HG03280 (cell line): Measurements from ENCODE around the gene COL23A1.

Experiments used
- ATAC-seq: cut with Tn5 transposase; IDR thresholded peaks from one replicate; pipeline ENCODE4 v1.9.1; 2021; ENCODE audit warnings: mild to moderate bottlenecking, moderate library complexity; ENCODE audit not compliant: unreplicated experiment

COL23A1 gene

DNA sequence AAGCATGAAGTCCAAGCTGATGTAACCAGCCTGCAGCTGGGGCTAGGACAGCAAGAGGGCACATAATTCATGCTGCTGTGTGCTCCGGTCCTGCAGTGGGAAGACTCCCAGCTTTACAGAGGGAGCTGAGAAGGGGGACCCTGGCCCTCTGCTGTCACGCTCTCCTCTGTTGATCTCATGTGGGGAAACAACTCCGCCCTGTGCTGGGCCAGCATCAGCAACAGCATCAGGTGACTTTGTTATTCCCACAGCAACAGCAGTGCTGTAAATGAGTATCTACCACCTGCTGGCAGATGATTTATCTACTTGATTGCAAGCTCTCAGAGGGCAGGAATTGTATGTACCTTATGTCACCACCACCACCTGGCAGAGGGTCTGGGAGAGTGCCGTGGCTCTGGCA, 176.2 kb downstream of the COL23A1 start:
- no peak for ATAC-seq

DNA sequence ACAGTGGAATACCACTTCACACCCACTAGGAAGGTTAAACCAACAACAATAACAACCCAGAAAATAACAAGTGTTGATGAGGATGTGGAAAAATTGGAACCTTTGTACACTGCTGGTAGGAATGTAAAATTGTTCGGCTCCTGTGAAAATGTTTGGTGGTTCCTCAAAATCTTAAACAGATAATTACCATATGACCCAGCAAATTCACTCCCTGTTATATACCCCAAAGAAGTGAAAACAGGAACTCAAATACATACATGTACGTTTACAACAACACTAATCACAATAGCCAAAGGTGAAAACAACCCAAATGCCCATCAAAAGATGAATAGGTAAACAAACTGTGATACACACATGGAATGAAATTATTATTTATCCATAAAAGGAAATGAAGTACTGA, 179.1 kb downstream of the COL23A1 start:
- no peak for ATAC-seq

GRCh38 chr5:178407646-178408045, 182.5 kb downstream of the COL23A1 start:
- no peak for ATAC-seq

DNA sequence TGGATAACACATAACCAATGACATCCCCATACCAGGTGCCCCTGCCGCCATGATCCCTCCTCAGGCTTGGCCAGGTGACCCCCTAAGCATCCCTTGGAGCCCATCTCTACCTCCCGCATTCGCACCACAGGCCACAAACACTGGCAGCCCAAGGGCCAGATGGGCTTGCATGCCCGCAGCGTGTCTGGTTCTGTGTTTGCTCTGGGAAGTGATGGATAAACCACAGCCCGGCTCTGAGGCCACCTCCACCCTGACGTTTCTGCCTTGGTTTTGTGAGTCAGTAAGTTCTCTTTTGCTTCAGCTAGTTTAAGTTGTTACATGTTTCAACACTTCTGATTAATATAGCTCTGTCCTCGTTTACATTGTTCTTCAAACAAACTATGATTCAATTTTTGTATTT, 185.2 kb downstream of the COL23A1 start:
- no peak for ATAC-seq

DNA sequence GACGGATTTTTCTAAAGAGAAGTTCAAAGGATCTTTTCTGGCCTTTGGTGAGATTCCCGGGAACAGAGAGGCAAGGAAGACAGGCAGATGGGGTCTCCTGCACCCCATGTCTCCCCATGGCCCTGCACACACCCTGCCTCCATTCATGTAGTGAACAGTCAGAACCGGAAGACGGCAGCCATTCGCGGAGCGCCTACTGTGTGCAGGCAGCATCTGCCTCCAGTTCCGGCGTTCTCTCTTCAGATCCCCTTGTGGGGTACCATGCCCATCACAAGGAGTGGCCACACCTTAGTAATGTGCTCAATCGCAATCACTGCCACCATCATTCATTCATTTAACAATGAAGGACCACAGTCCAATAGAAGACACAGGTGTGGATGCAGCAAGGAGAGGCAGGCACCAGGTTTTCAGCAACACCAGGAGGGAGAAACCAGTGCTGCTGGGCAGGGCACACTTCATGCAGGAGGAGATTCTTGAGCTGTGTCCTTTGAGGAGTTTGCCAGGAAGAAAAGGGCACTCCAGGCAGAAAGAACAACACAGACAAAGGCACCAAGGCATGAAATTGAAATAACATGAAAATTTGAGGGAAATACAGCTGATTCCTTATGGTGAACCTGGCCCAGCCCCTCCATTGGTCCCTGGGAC, 186.1 kb downstream of the COL23A1 start:
- ATAC-seq: no peak

DNA sequence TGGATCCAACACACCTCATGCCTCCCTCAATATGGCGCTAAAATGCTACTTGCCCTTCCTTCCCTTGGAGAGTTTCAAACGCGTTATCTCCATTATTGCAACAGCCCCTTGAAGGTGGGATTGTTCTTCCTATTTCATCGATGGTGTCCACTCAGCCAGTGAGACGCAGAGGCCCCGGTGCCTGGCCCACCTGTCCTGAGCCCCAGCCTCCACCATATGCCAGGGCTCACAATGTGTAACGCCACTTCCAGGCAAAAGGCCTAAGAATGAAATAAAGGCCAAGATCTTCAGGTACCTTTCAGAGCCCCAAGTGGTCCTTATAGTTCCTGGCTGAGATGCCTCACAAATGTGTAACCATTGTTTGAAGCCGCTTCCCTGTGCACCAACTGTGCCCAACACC, 186.8 kb downstream of the COL23A1 start:
- no peak for ATAC-seq

DNA sequence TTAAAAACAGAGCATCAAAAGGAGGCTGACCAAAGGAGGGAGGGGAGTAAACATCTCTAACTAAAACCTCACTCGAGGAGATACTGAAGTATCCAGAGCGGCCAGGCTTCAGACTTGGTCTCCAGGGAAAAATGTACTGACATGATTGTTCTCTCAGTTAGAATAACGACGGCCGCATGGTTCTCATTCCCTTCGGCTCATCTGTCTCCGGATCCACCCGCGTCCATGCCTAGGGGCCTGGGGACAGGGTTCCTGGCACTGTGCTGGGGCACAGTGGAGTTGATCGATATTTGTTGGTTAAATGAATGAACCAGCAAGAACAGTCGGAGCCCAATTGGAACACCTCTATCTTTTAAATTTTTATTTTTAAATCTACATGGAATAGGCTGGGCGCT, 190.5 kb downstream of the COL23A1 start:
- ATAC-seq: no peak

DNA sequence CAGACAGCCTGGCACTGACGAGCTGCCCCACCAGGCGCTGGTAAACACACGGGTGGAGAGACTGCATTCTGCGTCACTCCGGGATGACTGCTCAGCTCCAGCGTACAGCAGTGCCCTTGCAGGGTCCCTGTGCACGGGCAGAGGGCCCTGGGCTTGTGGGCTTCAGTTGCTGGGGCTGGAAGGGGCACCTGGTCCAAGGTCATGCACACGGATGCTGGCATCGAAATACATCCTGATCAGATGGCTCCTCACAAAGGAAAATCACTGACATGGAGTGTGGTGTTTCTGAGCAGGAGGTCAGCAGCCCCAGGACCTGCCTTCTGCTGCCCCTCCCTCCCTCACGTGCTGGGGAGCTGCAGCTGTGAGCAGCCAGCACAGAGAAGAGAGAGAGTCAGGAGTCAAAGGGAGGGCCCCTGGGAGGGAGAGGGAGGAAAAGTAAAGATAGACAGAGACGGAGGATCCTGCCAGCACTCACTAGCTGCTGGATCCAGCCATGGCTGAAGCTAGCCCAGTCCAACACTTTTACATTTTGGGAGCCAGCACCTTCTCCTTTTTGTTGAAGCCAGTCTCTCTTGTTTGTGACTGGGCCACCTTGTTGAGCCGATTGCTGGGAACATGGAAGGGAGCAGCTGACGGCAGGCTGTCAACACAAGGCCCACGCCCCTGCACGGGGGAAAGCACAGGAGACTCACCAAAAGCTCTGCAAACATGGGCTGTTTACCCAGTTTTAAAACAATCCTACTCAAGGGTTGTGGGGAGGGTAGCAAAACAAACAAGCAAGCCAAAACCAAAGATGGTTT, 191.1 kb downstream of the COL23A1 start:
- no peak for ATAC-seq

- ATAC-seq: no peak
Measured at GRCh38 chr5:178396796-178397720, 193.1 kb downstream of the COL23A1 start.

- no peak for ATAC-seq
Measured at GRCh38 chr5:178394074-178394473, 196.1 kb downstream of the COL23A1 start.

DNA sequence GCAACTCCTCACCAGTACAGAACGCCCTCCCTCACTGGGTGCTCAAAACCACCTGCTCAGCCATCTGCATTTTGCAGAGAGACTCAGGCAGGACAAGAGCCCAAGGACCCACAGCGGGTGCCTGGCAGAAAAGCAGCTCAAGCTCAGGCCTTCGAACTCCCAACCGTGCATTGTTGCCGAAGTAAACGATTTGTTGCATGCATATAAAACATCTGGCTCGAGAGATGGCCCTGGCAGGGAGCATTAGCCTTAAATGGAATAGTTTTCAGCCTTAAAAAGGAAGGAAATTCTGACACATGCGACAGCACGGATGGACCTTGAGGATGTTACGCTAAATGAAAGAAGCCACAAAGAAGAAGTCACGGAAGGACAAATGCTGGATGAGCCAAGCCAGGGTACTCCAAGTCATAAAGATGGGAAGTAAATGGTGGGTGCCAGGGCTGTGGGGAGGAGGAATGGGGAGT, 197.2 kb downstream of the COL23A1 start:
- no peak for ATAC-seq

DNA sequence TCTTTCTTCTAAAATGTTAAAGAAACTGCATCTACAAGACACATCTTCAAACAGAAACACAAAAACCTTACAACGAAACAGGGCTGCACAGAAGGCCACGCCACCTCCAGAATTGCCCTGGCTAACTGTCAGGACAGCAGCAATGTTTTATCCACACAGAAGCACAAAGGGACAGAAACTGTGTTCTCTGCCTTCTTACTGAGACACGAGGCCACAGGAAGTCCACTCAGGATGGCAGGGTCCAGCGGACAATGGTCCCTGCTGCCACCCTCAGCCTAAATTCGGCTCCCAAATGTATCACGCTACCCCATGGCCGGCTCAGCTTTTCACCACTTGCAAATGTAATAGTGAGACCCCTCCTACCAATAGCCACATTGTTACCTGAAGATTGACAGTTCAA, 197.8 kb downstream of the COL23A1 start:
- ATAC-seq: no peak

GRCh38 chr5:178391480-178391879, 198.7 kb downstream of the COL23A1 start:
- no peak for ATAC-seq

DNA sequence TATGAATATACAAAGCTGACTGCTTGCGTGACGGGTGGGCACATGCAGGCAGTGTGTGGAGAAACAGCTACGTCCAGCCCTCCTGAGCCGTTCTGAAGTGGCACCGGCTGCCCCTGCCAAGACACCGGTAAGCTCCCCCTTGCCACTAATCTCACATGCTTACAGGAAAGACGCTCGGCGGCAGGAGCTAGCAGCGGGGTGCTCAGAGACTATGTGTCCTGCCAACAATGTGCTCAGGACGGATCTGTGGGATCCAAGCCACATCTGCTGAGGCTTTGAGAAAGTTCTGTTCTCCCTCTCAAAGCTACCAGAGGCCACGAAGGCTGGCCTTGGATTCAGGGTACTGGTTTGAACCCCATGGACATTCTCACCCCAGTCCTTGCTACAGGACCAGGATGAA, 200.4 kb downstream of the COL23A1 start:
- no peak for ATAC-seq

DNA sequence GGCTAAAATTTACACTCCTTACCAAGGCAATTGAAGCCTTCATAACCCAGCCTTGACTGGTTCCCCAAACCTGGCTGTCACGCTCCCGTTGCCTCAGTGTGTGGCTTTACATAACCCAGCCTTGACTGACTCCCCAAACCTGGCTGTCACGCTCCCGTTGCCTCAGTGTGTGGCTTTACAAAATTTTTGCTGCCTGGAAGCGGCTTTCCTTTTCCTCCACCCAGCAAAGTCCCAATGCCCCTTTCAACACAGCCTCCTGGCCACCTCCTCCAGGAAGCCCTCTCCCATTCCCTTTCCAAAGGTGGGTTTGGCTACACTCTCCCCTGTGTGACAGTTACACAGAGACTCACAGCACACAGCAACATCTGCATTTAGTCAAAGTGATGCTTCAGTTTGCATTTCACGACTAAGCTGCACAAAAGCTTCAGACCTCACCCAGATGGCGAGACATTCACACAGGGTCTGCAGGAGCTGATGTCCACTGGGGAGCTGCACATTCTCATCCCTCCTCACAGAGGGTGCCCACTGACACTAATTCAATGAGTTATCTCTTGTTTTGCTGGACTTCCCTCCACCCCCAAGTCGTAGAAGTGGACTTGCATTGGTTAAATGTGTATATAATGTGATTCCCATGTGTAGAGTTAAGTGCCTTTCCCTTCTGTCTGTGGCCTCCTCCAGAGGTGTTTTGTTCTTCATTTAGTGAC, 201.0 kb downstream of the COL23A1 start:
- no peak for ATAC-seq

GRCh38 chr5:178388386-178389025, 201.7 kb downstream of the COL23A1 start:
- no peak for ATAC-seq

GRCh38 chr5:178387856-178388190, 202.4 kb downstream of the COL23A1 start:
- no peak for ATAC-seq

GRCh38 chr5:178387061-178387855, 202.9 kb downstream of the COL23A1 start:
- no peak for ATAC-seq

DNA sequence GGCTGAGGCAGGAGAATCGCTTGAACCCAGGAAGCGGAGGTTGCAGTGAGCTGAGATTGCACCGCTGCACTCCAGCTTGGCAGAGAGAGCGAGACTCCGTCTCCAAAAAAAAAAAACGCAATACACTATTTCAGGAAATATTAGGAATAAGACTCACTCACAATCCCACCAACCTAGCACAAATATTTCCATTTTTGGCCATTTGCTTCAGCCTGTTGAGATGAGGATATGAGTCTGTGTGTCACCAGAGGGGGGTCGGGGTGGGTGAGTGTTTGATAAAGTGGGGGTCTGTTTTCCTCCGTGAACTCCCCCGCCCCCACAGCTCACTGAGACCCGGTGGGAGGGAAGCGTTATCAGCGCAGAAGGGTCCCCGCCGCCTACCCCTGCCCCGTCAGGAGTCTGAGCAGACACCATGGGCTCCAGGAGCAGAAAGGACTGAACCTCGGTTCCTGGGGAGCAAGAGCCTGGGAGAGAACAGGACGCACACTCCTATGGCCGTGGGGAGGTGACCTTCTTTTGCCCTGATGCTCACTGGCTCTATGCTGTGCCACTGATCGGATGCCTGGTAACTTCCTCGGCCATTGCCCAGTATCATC, 203.8 kb downstream of the COL23A1 start:
- no peak for ATAC-seq
